ENCODE data around the gene AUTS2. TPM values are rescaled to one million over a fixed set of nuclear protein-coding genes. Genes with fewer than 3 reads are reported as not detected.

The AUTS2 gene
- total RNA-seq, 1 experiment from 2014 or later = 50.0 TPM

- no peak for TF ChIP-seq ATF2 (CRISPR knock-in tag; IDR thresholded peaks at IDR 0.05; ENCODE audit: borderline replicate concordance, low read depth)
- TF ChIP-seq CREM (CRISPR knock-in tag; IDR thresholded peaks at IDR 0.05) = no peak
- no peak for TF ChIP-seq AFF4 (CRISPR knock-in tag; IDR thresholded peaks at IDR 0.05; ENCODE audit: borderline replicate concordance)
- no peak for TF ChIP-seq E2F4 (CRISPR knock-in tag; IDR thresholded peaks at IDR 0.05; ENCODE audit: borderline replicate concordance, low read depth)
- TF ChIP-seq NFYB (CRISPR knock-in tag; conservative IDR thresholded peaks at IDR 0.05; ENCODE audit: low read depth) = no peak
- TF ChIP-seq ZBTB21 (CRISPR knock-in tag; IDR thresholded peaks at IDR 0.05; ENCODE audit: borderline replicate concordance) = no peak
Measured at GRCh38 chr7:70734411-70734810, 1136.1 kb downstream of the AUTS2 start (continued).

GRCh38 chr7:70735313-70735712, 1137.0 kb downstream of the AUTS2 start:
- Mint-ChIP-seq H3K27me3 (ENCODE audit: low read depth) (no peaks in the 10 kb centered on the region; the same call in none of the 2 replicates), H3K4me3 (no peak overlapping the region), H3K9me3 (peaks cover 8% of the 10 kb centered on the region), H3K4me1 (peaks cover 57% of the 10 kb centered on the region), H3K36me3 (peaks cover 10% of the 10 kb centered on the region), H3K27ac (peak overlapping the region; percentile 36; the same call in 1 of the 2 replicates)
- TF ChIP-seq CREM (CRISPR knock-in tag; IDR thresholded peaks at IDR 0.05) (no peak), GABPB1 (CRISPR knock-in tag; IDR thresholded peaks at IDR 0.05) (no peak), FOXP4 (CRISPR knock-in tag; IDR thresholded peaks at IDR 0.05) (no peak), ELF4 (CRISPR knock-in tag; IDR thresholded peaks at IDR 0.05; ENCODE audit: low read depth) (no peak), ZSCAN18 (CRISPR knock-in tag; IDR thresholded peaks at IDR 0.05) (no peak), ZNF281 (CRISPR knock-in tag; IDR thresholded peaks at IDR 0.05) (no peak), ETV6 (CRISPR knock-in tag; IDR thresholded peaks at IDR 0.05) (no peak), GTF2I (CRISPR knock-in tag; conservative IDR thresholded peaks at IDR 0.05) (no peak), ESRRA (CRISPR knock-in tag; IDR thresholded peaks at IDR 0.05; ENCODE audit: borderline replicate concordance) (no peak), CDX4 (CRISPR knock-in tag; IDR thresholded peaks at IDR 0.05; ENCODE audit: borderline replicate concordance) (no peak), SOX15 (CRISPR knock-in tag; IDR thresholded peaks at IDR 0.05) (no peak), MYBL2 (CRISPR knock-in tag; IDR thresholded peaks at IDR 0.05) (no peak), NFE2L1 (CRISPR knock-in tag; IDR thresholded peaks at IDR 0.05) (no peak)
- DNase-seq (ENCODE audit: low spot score) = no peak
- ChIA-PET CTCF (interaction anchor here (0.8 kb wide), 1 partner anchor 19 kb away, joined by 3 read pairs; no protein-coding TSS in a partner anchor), POLR2A (no interaction called here)
- ATAC-seq = peak; percentile 50
